Vein endothelial cell (primary cell): ENCODE results near the gene GRIP1. TPM values are rescaled to one million over a fixed set of nuclear protein-coding genes. Genes with fewer than 3 reads are reported as not detected.

Experiments
- small RNA-seq: library from RNA; depleted of rRNA; stranded (forward); fragments of <200 nt; gene quantifications from one replicate; pipeline ENCODE3, GENCODE V24; 2012
- total RNA-seq: library from RNA; depleted of rRNA; stranded (reverse); fragments of >200 nt; gene quantifications from 2 replicates; pipeline ENCODE4 v1.2.3, GENCODE V29; 2012

GRIP1 gene
- under 0.01 and 0.10 TPM in 2 replicates for total RNA-seq

GRCh38 chr12:66678338-66679275, at the start of gene GRIP1:
GRIP1 (minus strand) TSS chr12:66679076; CDS start chr12:66678904, 172 bp downstream.

GRCh38 chr12:66301944-66302826, 376.7 kb downstream of the GRIP1 start, which contains the start of gene HELB:
HELB (plus strand) TSS chr12:66302493; CDS start chr12:66302604, 111 bp downstream.

Small RNAs within 50 kb of the gene (small RNA-seq; reads per million reads assigned to genes)
- gene OSBPL9P5: not detected
